ENCODE data around the gene STK16.

DNA sequence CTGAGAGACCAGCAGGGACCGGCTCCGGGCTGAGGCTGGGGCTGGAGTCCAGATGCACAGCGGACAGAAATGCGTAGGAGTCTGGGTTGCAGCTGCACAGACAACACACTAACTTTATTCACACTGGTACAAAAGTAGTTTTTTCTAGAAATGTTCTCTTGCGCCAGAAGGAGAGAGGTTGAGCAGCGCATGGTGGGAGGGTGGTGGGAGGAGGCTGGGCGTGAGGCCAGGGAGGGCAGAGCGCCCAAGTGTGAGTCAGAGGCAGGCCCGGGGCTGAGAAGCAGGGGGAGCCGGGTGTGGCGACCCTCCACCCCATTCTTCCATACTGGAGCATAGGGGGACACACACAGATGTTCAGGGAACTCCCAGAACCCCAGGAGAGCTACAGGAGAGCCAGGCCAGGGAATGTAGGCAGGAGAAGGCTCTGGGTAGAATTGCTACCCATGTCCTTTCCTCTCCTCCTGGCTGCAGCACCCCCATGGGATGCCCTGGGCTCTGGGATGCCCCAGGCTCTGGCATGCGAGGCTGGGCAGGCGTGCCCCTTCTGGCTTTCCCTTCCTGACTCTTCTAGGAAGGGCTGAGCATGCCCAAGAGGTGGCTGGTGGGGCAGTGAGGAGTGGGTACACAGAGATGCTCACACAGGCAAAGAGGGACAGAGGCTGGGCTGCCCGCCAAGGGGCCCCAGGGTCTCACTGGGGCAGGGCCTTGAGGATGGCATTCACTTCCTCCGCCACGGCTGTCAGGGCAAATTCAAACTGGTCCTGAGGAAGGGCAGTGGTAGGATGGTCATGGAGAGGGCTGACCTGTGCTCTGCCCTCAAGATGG lies 44.5 kb downstream of the STK16 start:
- TF ChIP-seq, protein P1, sequence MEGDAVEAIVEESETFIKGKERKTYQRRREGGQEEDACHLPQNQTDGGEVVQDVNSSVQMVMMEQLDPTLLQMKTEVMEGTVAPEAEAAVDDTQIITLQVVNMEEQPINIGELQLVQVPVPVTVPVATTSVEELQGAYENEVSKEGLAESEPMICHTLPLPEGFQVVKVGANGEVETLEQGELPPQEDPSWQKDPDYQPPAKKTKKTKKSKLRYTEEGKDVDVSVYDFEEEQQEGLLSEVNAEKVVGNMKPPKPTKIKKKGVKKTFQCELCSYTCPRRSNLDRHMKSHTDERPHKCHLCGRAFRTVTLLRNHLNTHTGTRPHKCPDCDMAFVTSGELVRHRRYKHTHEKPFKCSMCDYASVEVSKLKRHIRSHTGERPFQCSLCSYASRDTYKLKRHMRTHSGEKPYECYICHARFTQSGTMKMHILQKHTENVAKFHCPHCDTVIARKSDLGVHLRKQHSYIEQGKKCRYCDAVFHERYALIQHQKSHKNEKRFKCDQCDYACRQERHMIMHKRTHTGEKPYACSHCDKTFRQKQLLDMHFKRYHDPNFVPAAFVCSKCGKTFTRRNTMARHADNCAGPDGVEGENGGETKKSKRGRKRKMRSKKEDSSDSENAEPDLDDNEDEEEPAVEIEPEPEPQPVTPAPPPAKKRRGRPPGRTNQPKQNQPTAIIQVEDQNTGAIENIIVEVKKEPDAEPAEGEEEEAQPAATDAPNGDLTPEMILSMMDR (IDR thresholded peaks at IDR 0.05) = no peak
- no peak for TF ChIP-seq POLR2A (IDR thresholded peaks at IDR 0.05)
